Retinal pigment epithelial cell (primary cell): ENCODE data around the gene UTS2R.
"Not testable (repeated sequence)": the region's sequence is repeated elsewhere in the genome, so short reads cannot be mapped to it uniquely, and the experiment has no call there.

Experiments used
- DNase-seq: peaks from one replicate; pipeline ENCODE4 v3.0.0-alpha.2; 2010; ENCODE audit warnings: low read depth
- H3K4me3 ChIP-seq: 2 replicates; pipeline ENCODE4 v1.5.1; 2011; ENCODE audit warnings: mild to moderate bottlenecking, low read length, control low read depth, moderate library complexity
- CTCF ChIP-seq: conservative IDR thresholded peaks from 2 replicates; pipeline ENCODE4 v1.5.1; 2011; ENCODE audit warnings: low read depth, low read length, control low read depth, inconsistent platforms

Gene UTS2R

DNA sequence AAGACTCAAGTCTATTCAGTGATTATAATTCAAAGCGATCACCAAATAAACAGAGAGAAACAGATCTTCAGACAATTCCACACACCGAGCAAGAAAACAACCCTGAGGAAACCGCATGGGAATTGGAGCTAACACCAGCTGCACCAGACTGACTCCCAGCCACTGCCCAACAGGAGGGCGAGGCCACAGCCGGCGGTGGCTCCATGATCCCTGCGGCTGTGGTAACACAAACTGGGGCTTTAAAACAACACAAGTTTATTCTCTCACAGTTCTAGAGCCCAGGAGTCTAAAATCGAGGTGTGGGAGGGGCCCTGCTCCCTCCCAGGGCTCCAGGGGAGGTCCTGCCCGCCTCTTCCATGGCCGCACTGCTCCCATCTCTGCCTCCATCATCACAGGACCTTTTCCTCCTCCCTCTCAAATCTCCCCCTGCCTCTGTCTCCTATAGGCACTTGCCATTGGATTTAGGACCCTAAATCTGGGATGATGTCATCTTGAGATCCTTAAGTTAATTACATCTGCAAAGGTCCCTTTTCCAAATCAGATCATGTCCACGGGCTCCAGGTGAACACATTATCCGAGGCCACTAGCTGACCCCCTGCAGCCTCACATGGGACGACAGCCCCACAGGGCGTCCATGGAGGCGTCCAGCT lies 36.8 kb downstream of the UTS2R start:
- no peak for DNase-seq
- no peak for TF ChIP-seq CTCF
- no peak overlapping the region for H3K4me3 ChIP-seq

GRCh38 chr17:82408938-82409318 lies 37.4 kb downstream of the UTS2R start:
- DNase-seq: no peak
- H3K4me3 ChIP-seq: no peak overlapping the region
- TF ChIP-seq CTCF: no peak

DNA sequence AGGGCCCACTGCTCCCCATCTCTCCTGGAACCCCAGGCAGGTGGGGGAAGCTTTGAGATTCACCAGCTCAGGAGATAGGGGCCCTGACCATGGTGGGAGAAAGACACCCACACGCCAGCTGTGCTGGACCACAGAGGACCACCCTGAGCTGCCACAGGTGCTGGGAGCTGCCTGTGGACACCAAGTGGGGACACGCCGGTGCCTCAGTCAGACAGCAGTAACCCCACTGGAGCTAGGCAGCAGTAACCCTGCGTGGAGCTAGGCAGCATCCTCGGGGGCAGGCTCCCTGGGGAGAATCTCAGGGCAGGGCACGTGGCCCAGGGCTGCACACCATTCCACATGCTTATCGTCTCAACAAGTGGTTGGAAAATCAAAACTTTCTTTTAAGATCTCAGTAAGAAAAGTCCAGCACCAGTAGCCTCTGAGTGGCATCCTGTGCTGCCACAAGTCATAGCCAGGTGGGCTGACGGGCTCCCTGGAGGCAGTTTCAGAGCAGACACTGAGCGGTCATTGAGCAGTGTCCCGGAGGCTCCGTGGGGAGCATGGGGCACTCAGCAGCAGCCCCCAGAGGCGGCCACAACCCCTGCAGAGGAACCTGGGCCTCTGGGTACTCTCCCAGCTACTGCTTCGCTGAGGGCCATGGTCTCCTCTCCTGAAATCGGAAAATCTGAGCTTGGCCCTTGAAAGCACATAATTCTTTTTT lies 38.6 kb downstream of the UTS2R start:
- H3K4me3 ChIP-seq: no peak overlapping the region
- no peak for DNase-seq
- no peak for TF ChIP-seq CTCF

DNA sequence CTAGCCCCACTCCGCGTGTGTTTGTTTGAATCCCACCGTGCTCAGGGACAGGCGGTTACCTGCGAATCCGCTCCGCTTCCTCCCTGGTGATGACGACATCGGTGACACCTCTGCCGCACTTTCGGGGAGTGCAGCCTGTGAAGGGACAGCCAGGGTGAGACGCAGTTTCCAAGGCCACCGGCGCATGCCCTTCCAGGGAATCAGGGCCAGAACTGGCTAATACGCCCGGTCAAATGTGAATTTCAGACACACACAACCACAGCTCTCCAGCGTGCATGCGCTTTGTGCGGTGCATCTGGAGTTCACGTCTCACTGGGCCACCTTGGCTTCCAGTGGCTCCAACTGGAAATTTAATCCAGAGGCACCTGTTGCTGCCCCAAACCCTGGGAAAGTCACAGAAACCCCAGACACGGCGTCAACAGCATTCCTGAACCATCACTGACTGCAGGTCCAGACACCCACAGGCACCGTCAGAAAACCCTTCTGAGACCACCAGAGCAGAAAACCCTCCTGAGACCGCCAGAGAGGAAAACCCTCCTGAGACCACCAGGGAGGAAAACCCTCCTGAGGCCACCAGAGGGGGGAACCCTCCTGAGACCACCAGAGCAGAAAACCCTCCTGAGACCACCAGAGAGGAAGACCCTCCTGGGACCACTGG lies 40.0 kb downstream of the UTS2R start:
- no peak for TF ChIP-seq CTCF
- DNase-seq: no peak
- H3K4me3 ChIP-seq: no peak overlapping the region

DNA sequence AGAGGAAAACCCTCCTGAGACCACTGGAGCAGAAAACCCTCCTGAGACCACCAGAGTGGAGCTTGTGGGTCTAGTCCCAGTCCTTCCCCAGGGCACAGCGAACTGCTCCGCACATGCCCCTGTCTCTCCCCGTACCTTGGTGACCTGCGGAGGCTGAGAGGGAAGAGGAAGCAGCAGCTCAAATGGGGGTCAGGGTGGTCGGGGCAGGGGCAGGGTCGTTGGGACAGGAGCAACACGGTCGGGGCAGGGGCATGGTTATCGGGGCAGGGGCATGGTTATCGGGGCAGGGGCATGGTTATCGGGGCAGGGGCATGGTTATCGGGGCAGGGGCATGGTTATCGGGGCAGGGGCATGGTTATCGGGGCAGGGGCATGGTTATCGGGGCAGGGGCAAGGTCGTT lies 40.5 kb downstream of the UTS2R start:
- H3K4me3 ChIP-seq, DNase-seq: not testable (repeated sequence)

- DNase-seq: no peak
- TF ChIP-seq CTCF: no peak
Measured at GRCh38 chr17:82412535-82413520, 41.3 kb downstream of the UTS2R start.

DNA sequence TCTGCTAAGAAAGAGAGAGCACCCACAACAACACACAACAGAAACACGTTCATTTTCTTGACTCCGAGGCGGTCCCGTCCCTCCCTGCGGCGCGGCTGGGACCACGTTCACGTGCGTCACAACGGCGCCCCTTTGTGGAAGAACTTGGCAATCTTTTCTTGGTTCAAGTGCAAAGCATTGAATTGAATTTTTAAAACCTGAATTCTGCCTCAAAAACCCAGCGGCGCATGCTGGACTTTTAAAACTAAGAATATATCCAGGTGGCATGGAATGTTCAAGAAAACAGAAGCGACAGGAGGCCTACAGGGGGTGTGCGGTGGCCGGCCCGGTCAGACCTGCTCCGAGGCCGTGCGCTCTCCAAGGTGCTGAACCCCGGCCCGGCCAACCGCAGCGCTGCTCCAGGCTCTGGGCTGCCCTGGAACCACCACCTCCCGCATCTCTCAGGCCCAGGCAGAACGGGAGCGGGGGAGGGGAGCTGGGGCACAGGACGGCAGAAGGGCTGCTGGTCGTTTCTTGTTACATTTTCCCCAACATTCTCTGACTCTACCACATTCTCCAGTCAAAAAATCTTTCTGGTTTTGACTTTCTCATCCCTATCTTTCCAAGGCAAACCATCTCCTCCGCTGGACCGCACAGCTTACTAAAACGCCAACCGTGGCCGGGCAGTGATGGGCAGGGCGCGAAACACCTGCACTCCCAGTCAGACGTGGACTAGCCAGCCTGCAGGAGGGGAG lies 43.1 kb downstream of the UTS2R start:
- H3K4me3 ChIP-seq: no peak overlapping the region
- no peak for DNase-seq
- peak; percentile 68 for TF ChIP-seq CTCF

More at GRCh38 chr17:82412535-82413520, 41.3 kb downstream of the UTS2R start:
- no peak overlapping the region for H3K4me3 ChIP-seq
